ENCODE results near the gene CREBBP. TPM values are rescaled to one million over a fixed set of nuclear protein-coding genes. Genes with fewer than 3 reads are reported as not detected.

Gene CREBBP
- total and polyA plus RNA-seq, 4 donors = 16.0 to 155 (median 36.1) TPM

GRCh38 chr16:3839402-3840184 is 40.9 kb downstream of the CREBBP start:
- no peak overlapping the region for H3K4me3 ChIP-seq
- peaks cover 0 to 7% (median 1%) of the 10 kb centered on the region in 4 donors for H3K36me3 ChIP-seq (ENCODE audit: control insufficient read depth in 4 of 4, insufficient read depth in 4 of 4, low read length in 4 of 4)
- peaks cover 0 to 10% (median 3%) of the 10 kb centered on the region in 5 donors for H3K4me1 ChIP-seq (ENCODE audit: control insufficient read depth in 5 of 5, insufficient read depth in 5 of 5, low read length in 5 of 5)
- no peak overlapping the region for H3K9ac ChIP-seq (ENCODE audit: insufficient read depth in 1 of 2, low read length in 2 of 2)
- H3K9me3 ChIP-seq (ENCODE audit: control insufficient read depth in 4 of 4, insufficient read depth in 3 of 4, low read length in 3 of 4) = no peaks in the 10 kb centered on the region
- H3K27me3 ChIP-seq (ENCODE audit: control insufficient read depth in 3 of 3, insufficient read depth in 3 of 3, low read length in 2 of 3) = no peaks in the 10 kb centered on the region
- DNase-seq (no peak), ATAC-seq (ENCODE audit: insufficient read depth, low FRiP score) (no peak)
- H3K27ac ChIP-seq (ENCODE audit: low read depth in 1 of 2, low read length in 1 of 2) = no peak overlapping the region
- 86 to 98% methylated on average over 4 of the region's 4 CpGs for WGBS, 2 donors
- no peak for TF ChIP-seq CTCF (IDR thresholded peaks at IDR 0.05; ENCODE audit: control extremely low read depth, extremely low read depth)

DNA sequence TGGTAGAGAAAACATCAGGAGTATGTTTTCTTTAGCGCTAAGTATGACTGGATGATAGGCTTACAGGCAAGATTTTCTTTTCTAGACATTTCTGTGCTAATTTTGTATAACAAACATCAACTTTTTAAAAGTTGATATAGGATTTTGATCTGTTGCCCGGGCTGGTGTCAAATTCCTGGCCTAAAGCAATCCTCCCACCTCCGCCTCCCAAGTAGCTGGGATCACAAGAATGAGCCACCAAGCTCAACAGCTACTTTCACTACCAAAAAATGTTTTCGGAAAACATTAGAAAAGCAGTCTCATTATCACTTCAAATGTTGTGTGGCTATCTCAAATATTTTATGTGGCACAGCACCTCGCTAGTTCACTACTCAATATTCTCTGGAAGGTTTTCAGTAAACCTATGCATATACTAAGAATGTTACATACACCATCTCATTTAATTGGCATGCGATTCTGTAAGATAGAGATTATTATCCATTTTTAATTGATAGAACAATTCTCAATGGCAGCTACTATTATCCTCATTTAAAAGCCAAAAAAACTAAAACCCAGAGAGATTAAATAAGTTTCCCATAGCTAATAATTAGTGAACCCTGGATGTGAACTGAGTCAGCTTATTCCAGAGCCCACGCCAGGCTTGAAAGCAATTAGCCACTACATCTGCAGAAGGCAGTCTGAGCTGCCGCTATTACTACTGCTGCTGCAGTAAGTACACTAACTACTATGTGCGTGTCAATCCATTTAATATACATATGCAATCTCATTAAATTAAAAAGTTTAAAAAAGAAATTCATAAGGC is 41.7 kb downstream of the CREBBP start:
- WGBS, 2 donors = 88 to 90% methylated on average over 9 of the region's 9 CpGs
- H3K36me3 ChIP-seq (ENCODE audit: control insufficient read depth in 4 of 4, insufficient read depth in 4 of 4, low read length in 4 of 4) = peaks cover 0 to 4% (median 1%) of the 10 kb centered on the region in 4 donors
- H3K27me3 ChIP-seq (ENCODE audit: control insufficient read depth in 3 of 3, insufficient read depth in 3 of 3, low read length in 2 of 3) = no peaks in the 10 kb centered on the region
- no peak overlapping the region for H3K27ac ChIP-seq (ENCODE audit: low read depth in 1 of 2, low read length in 1 of 2)
- no peak for TF ChIP-seq CTCF (IDR thresholded peaks at IDR 0.05; ENCODE audit: control extremely low read depth, extremely low read depth)
- no peak overlapping the region for H3K9ac ChIP-seq (ENCODE audit: insufficient read depth in 1 of 2, low read length in 2 of 2)
- H3K4me3 ChIP-seq = no peak overlapping the region
- no peak for DNase-seq
- no peaks in the 10 kb centered on the region for H3K9me3 ChIP-seq (ENCODE audit: control insufficient read depth in 4 of 4, insufficient read depth in 3 of 4, low read length in 3 of 4)
- no peak for ATAC-seq (ENCODE audit: insufficient read depth, low FRiP score)
- peaks cover 0 to 13% (median 3%) of the 10 kb centered on the region in 5 donors for H3K4me1 ChIP-seq (ENCODE audit: control insufficient read depth in 5 of 5, insufficient read depth in 5 of 5, low read length in 5 of 5)

GRCh38 chr16:3837851-3838586 is 42.5 kb downstream of the CREBBP start:
- no peak for DNase-seq
- 70 to 75% methylated on average over 5 of the region's 5 CpGs for WGBS, 2 donors
- ATAC-seq (ENCODE audit: insufficient read depth, low FRiP score) = no peak
- TF ChIP-seq CTCF (IDR thresholded peaks at IDR 0.05; ENCODE audit: control extremely low read depth, extremely low read depth) = no peak
- Histone ChIP-seq H3K4me3 (no peak overlapping the region), H3K27ac (ENCODE audit: low read depth in 1 of 2, low read length in 1 of 2) (no peak overlapping the region), H3K9ac (ENCODE audit: insufficient read depth in 1 of 2, low read length in 2 of 2) (no peak overlapping the region), H3K36me3 (ENCODE audit: control insufficient read depth in 4 of 4, insufficient read depth in 4 of 4, low read length in 4 of 4) (peaks cover 0 to 4% (median 1%) of the 10 kb centered on the region in 4 donors), H3K27me3 (ENCODE audit: control insufficient read depth in 3 of 3, insufficient read depth in 3 of 3, low read length in 2 of 3) (no peaks in the 10 kb centered on the region), H3K4me1 (ENCODE audit: control insufficient read depth in 5 of 5, insufficient read depth in 5 of 5, low read length in 5 of 5) (peaks cover 0 to 13% (median 3%) of the 10 kb centered on the region in 5 donors), H3K9me3 (ENCODE audit: control insufficient read depth in 4 of 4, insufficient read depth in 3 of 4, low read length in 3 of 4) (no peaks in the 10 kb centered on the region)

Data from lung (tissue), 12 donors.